Measurements from ENCODE around the gene CNOT9. TPM values are rescaled to one million over a fixed set of nuclear protein-coding genes. Genes with fewer than 3 reads are reported as not detected.

CNOT9 gene
- total RNA-seq, 1 experiment from 2014 or later = 65.7 TPM

GRCh38 chr2:218557941-218558340 is 10.7 kb upstream of the CNOT9 start (continued):
- TF ChIP-seq REST (IDR thresholded peaks at IDR 0.05; ENCODE audit: low read depth) (no peak), EZH2phosphoT487 (IDR thresholded peaks at IDR 0.05; ENCODE audit: borderline replicate concordance) (no peak)

- H3K9ac ChIP-seq (ENCODE audit: low read length) = no peak overlapping the region
- no peak overlapping the region for H3K4me3 ChIP-seq (replicated peaks in 1 of 2; ENCODE audit: low read depth in 1 of 2, low read length in 2 of 2)
- no TSS peak for BruUV-seq (replicated peaks)
- H3K36me3 ChIP-seq (ENCODE audit: control insufficient read depth in 1 of 2, insufficient read depth in 2 of 2, low read length in 2 of 2) = peaks cover 8 to 9% of the 10 kb centered on the region in 2 experiments; a peak in 2 of 4 replicates
- H3K9me2 ChIP-seq (ENCODE audit: insufficient read depth) = no peaks in the 10 kb centered on the region
- H3K4me2 ChIP-seq (ENCODE audit: low read length) = no peak overlapping the region
- ATAC-seq (no peak), DNase-seq (ENCODE audit: low read depth, low spot score) (no peak)
- CTCF ChIA-PET = no interaction called here
- H3K27ac ChIP-seq (ENCODE audit: low read depth, low read length) = no peak overlapping the region
- H3K79me2 ChIP-seq (ENCODE audit: insufficient read depth, low read length) = peaks cover 28% of the 10 kb centered on the region
- POLR2A ChIA-PET = no interaction called here
- RAD21 ChIA-PET (ENCODE audit: low non-redundant PET in 1 of 2, low total read pairs in 2 of 2, uncharacterized antibody in 2 of 2, unreplicated experiment in 2 of 2) = no interaction called here
- H4K20me1 ChIP-seq (ENCODE audit: insufficient read depth) = no peaks in the 10 kb centered on the region
- no peaks in the 10 kb centered on the region for H3K27me3 ChIP-seq (ENCODE audit: insufficient read depth, low read length)
- H3K4me1 ChIP-seq (ENCODE audit: control insufficient read depth in 1 of 2, insufficient read depth in 2 of 2, low read length in 2 of 2) = no peaks in the 10 kb centered on the region
- H3K9me3 ChIP-seq (ENCODE audit: control insufficient read depth in 1 of 2, insufficient read depth in 1 of 2, low read depth in 1 of 2, low read length in 2 of 2) = no peaks in the 10 kb centered on the region
- H2AFZ ChIP-seq (ENCODE audit: low read depth, low read length, poor library complexity, severe bottlenecking) = no peak overlapping the region
- TF ChIP-seq EZH2phosphoT487 (IDR thresholded peaks at IDR 0.05; ENCODE audit: borderline replicate concordance) = no peak
- TF ChIP-seq CEBPB (IDR thresholded peaks at IDR 0.05; ENCODE audit: low read depth) = no peak
- no peak for TF ChIP-seq MAX (IDR thresholded peaks at IDR 0.05)
- TF ChIP-seq ZBTB33 (IDR thresholded peaks at IDR 0.05; ENCODE audit: extremely low read depth, insufficient replicate concordance, low read length) = no peak
- no peak for TF ChIP-seq EZH2 (IDR thresholded peaks at IDR 0.05)
- no peak for TF ChIP-seq TCF7L2 (IDR thresholded peaks at IDR 0.05; ENCODE audit: borderline replicate concordance, extremely low read depth, insufficient read depth, insufficient read length)
- no peak for TF ChIP-seq SP1 (IDR thresholded peaks at IDR 0.05; ENCODE audit: low read depth)
- no peak for TF ChIP-seq POLR2A (IDR thresholded peaks at IDR 0.05; ENCODE audit: borderline replicate concordance, extremely low read depth, insufficient read depth, insufficient read length)
- TF ChIP-seq RAD21 (IDR thresholded peaks at IDR 0.05; ENCODE audit: low read depth) = no peak
- no peak for TF ChIP-seq YY1 (IDR thresholded peaks at IDR 0.05; ENCODE audit: extremely low read depth, insufficient replicate concordance, low read depth, low read length)
- no peak for TF ChIP-seq ATF3 (IDR thresholded peaks at IDR 0.05)
- TF ChIP-seq ZFX (IDR thresholded peaks at IDR 0.05) = no peak
- TF ChIP-seq ZNF274 (IDR thresholded peaks at IDR 0.05; ENCODE audit: low read depth, low read length) = no peak
- no peak for TF ChIP-seq ELF1 (IDR thresholded peaks at IDR 0.05; ENCODE audit: borderline replicate concordance, low read depth)
- no peak for TF ChIP-seq FOSL1 (IDR thresholded peaks at IDR 0.05; ENCODE audit: low read depth)
- no peak for TF ChIP-seq EGR1 (IDR thresholded peaks at IDR 0.05; ENCODE audit: low read depth)
- TF ChIP-seq CTCF (IDR thresholded peaks at IDR 0.05 in 2 of 3, conservative IDR thresholded peaks at IDR 0.05 in 1 of 3; ENCODE audit: borderline replicate concordance in 1 of 3, insufficient read depth in 1 of 3, low read depth in 2 of 3, low read length in 2 of 3) = no peak
- TF ChIP-seq SIN3A (IDR thresholded peaks at IDR 0.05; ENCODE audit: low read depth) = no peak
- intact Hi-C loops (cut with micrococcal nuclease) = no loop called here
Measured at GRCh38 chr2:218558986-218559385, 9.7 kb upstream of the CNOT9 start.
